HTERT RPE-1 (cell line): ENCODE measurements around the gene LACTBL1.

Experiments
- in situ Hi-C: fragments of 300-500 bp; cut with MboI; formaldehyde crosslinking; loops from 4 replicates; pipeline ENCODE4 v1.14.3; 2020; ENCODE audit warnings: low sequenced_read_pairs

Gene LACTBL1

GRCh38 chr1:22978299-22978698, 5.6 kb upstream of the LACTBL1 start:
- in situ Hi-C loops, result no loop called here

DNA sequence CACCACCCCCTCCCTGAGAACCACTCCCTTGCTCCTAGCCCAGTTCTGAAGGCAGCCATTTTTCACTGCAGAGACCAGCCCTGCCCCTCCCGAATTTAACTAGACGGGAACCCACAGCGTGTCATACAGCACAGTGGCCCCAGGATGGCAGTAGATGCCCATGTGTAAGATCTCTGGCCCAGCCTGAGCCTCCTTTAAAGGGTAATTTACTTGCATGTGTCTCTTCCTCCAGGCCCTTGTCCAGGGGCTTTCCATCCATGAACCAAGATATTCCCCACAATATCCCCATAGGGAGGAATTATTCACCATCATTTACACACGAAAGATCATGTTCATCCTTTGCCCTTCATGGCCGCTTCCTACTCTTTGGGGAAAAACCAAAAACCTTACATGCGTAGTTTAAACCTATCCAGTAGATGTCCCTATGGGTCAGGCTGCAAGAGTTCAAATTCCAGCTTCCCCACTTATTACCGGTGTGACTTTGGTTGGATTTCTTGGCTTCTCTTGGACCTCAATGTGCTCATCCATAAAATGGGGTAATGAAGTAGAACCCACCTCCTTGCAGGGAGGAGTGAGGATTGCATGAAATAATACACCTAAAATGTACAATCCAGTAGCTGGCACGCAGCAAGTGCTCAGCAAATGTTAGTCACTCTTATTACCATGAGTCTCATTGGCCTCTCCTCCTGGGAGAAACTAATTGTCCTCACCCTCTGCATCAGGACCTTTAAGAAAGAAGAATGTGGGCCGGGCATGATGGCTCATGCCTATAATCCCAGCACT, 4.0 kb upstream of the LACTBL1 start:
- in situ Hi-C loops, result no loop called here

DNA sequence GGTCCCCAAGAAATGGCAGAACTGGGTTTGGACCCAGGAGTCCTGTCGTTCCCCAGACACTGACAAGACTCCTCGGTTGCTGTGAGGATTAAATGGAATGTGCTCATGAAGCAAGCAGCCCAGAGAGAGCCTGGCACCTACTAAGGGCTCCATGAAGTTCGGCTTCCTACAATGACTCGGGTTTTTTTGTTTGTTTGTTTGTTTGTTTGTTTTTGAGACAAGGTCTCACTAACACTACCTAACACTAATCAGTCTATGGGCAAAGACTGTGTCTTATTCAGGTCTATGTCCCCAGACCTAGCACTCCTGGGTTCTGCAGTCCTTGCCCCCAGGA, 3.4 kb upstream of the LACTBL1 start:
- in situ Hi-C loops, result no loop called here

DNA sequence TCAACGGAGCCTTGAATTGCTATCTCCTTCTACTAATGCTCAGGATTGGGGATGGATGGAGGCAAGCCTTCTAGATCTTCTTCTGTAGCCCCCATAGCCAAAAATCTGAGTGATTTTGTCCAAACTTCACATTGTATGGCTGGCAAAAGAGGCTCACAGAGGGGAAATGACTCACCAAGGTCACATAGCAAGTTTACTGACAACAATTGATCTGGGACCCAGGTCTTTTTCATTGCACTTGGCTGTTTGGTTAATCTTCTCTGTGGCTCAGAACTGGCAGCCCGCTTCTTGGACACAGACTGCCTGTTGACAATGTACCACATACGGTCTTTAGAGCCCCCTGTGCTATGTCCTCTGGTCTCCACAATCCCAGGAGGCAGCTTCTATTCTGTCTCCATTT, 3.0 kb upstream of the LACTBL1 start:
- in situ Hi-C loops, result no loop called here

- in situ Hi-C loops, result no loop called here
Observed at GRCh38 chr1:22971611-22972405, 858 bp downstream of the LACTBL1 start.

GRCh38 chr1:22971161-22971560, 1.5 kb downstream of the LACTBL1 start:
- in situ Hi-C loops, result no loop called here

DNA sequence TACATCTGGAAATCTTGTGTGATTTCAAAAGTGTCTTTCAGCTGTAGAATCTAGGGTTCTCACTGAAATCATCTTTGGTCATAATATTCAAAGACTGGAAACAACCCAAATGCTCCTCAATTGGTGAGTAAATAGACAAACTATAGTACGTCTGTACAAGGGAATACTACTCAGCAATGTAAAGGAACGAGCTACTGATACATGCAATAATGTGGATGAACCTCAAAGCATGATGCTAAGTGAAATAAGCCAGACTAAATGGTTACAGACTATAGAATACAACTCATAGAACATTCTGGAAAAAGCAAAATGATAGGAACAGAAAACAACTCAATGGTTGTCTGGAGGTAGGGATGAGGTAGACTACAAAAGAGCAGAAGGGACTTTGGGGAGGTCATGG, 2.6 kb downstream of the LACTBL1 start:
- in situ Hi-C loops, result no loop called here

GRCh38 chr1:22969304-22969709, 3.4 kb downstream of the LACTBL1 start:
- in situ Hi-C loops, result no loop called here

- in situ Hi-C loops, result no loop called here
Observed at GRCh38 chr1:22967833-22968232, 4.8 kb downstream of the LACTBL1 start.

GRCh38 chr1:22966309-22966708, 6.4 kb downstream of the LACTBL1 start:
- in situ Hi-C loops, result no loop called here

DNA sequence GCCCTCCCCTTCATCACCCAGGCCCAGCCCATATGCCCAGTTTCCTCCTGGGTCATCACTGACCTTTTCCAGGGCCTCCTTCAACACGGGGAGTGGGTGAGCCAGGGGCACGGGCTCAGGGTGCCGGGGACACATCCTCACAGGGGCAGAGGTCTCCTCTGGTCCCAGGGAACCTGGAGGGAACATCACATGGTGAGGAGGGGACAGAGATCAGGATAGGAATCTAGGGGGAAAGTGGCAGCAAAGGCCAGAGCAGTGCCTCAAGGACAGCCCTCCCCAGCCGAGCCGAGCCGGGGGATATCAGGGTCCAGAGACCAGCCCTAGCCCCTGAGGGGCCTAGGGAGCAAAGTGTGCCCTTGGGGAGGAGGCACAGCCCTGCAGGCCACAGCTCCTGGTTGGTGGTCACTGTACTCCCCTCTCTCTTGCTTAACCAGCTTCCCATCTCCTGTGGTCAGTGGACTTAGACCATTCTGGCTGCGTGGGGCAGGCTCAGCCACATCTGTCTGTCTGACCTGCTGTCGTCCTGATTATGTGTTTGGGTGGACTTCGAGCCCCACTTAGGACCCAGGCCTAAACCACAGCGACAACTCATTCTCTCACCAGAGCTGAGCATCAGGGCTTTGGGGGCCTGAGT, 9.5 kb downstream of the LACTBL1 start:
- in situ Hi-C loops, result no loop called here

- in situ Hi-C loops, result no loop called here
Observed at GRCh38 chr1:22962558-22962957, 10.1 kb downstream of the LACTBL1 start.

DNA sequence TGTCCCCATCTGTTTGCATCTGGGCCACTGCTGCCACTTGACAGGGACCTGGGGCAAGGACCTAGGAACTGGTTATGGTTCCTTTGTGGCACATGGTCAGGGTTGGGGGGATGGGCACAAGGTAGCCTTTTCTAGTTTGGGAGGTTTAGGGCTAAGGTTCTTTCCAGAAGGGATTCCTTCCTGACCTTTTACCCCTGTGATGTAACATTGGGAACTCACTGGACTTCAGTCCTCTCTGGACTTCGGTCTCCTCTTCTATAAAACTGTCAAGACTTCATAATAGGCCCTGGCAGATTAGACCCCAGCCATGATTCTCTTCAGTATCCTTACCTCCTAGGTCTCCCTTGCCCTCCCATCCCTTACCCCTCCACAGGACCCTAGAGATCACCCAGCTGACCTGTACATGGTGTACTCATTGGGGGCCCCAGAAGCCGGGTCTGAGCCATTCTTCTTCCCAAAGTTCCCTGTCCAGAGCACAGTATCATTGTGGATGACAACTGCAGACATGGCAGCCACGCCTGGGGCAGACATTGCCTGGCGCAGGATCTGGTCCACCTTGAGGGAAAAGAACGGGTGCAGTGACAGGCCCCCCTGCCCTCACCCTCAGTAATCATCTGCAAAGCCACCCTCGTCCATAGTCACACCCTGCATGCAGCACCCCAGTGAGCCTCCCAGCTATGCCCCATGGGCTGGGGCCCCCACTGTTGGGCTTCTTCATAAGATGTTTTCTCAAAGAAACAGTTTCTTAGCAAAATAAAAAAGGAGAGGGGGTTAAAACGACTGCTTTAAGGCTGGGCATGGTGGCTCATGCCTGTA, 12.9 kb downstream of the LACTBL1 start:
- in situ Hi-C loops, result no loop called here

DNA sequence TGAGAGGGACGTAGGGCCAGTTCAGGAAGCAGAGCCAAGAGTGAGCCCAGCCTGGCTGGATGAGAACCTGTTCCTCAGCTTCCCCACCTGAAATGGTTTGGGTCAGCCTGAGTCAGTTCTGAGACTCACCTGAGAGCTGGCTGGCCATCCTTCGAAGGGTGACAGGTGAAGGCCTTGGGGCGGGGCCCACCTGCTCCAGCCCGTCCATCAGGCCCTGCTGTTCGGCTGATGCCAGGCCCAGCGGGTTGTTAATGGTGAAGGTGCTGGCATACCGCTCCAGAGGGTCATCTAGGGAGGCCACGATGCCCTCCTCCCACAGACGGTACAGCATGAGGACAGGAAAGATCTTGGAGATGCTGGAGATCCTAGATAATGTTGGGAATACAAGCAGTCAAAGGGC, 14.1 kb downstream of the LACTBL1 start:
- in situ Hi-C loops, result no loop called here

DNA sequence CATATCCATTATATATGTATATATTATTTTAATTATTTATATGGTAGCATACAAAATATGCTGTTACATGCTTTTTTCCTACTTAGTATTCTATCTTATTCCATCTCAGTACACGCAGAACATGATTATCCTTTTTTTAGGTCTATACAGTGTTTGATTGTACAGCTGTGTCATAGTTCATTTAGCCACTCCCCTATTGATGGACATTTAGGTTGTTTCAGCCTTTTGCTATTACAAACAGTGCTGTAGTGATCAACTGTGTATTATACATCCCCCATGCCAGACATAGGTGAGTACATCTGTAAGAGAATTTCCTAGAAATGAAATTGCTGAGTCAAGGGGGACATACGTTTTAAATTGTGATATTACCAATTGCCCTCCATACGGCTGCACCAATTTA, 15.6 kb downstream of the LACTBL1 start:
- in situ Hi-C loops, result no loop called here

GRCh38 chr1:22955146-22955545, 17.5 kb downstream of the LACTBL1 start:
- in situ Hi-C loops, result no loop called here

GRCh38 chr1:22953740-22954141, 18.9 kb downstream of the LACTBL1 start:
- in situ Hi-C loops, result no loop called here

GRCh38 chr1:22953057-22953739, 19.5 kb downstream of the LACTBL1 start:
- in situ Hi-C loops, result no loop called here

GRCh38 chr1:22952694-22953056, 20.0 kb downstream of the LACTBL1 start:
- in situ Hi-C loops, result no loop called here

- in situ Hi-C loops, result no loop called here
Observed at GRCh38 chr1:22951796-22952195, 20.9 kb downstream of the LACTBL1 start.
